HL-60 (cell line): Measurements from ENCODE around the gene ITGAL.

Experiments
- SPI1 ChIP-seq: IDR thresholded peaks from 2 replicates; pipeline ENCODE4 v1.6.1; 2012; ENCODE audit warnings: low read depth, mild to moderate bottlenecking, borderline replicate concordance
- TF ChIP-seq, protein P1 (sequence below): IDR thresholded peaks from one replicate; pipeline ENCODE4 v1.5.1; 2011; ENCODE audit warnings: low read length, control low read depth, inconsistent platforms; ENCODE audit not compliant: insufficient read depth

DNA sequence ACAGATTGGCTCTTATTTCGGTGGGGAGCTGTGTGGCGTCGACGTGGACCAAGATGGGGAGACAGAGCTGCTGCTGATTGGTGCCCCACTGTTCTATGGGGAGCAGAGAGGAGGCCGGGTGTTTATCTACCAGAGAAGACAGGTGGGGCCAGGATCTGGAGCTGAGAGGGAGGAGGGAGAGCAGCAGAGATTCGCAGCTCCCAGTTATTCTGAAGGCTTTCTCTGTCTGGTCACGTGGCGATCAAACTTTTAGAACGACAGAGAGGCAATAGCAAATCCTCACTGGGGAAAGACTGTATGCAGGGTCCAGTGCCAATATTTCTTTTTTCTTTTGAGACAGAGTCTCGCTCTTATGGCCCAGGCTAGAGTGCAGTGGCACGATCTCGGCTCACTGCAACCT lies 22.2 kb downstream of the ITGAL start:
- TF ChIP-seq SPI1: no peak
- TF ChIP-seq, protein P1, sequence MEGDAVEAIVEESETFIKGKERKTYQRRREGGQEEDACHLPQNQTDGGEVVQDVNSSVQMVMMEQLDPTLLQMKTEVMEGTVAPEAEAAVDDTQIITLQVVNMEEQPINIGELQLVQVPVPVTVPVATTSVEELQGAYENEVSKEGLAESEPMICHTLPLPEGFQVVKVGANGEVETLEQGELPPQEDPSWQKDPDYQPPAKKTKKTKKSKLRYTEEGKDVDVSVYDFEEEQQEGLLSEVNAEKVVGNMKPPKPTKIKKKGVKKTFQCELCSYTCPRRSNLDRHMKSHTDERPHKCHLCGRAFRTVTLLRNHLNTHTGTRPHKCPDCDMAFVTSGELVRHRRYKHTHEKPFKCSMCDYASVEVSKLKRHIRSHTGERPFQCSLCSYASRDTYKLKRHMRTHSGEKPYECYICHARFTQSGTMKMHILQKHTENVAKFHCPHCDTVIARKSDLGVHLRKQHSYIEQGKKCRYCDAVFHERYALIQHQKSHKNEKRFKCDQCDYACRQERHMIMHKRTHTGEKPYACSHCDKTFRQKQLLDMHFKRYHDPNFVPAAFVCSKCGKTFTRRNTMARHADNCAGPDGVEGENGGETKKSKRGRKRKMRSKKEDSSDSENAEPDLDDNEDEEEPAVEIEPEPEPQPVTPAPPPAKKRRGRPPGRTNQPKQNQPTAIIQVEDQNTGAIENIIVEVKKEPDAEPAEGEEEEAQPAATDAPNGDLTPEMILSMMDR: no peak
